H1 (cell line): ENCODE measurements around the gene KPNA6. TPM values are rescaled to one million over a fixed set of nuclear protein-coding genes. Genes with fewer than 3 reads are reported as not detected.

ENCODE experiments used
- CTCF ChIA-PET: fragments of 300-600 bp; sonication (Branson Sonifier 250); formaldehyde crosslinking; loops from one replicate; lab custom pipeline; 2021; ENCODE audit not compliant: partially characterized antibody; lab: Charles Lee
- POLR2A ChIA-PET: fragments of 300-600 bp; sonication (Branson Sonifier 250); formaldehyde crosslinking; loops from one replicate; lab custom pipeline; 2021; ENCODE audit warnings: inconsistent platforms; ENCODE audit not compliant: partially characterized antibody; lab: Charles Lee
- DNase-seq, 2 experiments: peaks; one replicate each; pipeline versions ENCODE4 v3.0.0 to v3.0.0-alpha.2; 2010 to 2022; ENCODE audit warnings: low spot score in 2 of 2, low read depth in 1 of 2, mixed read lengths in 1 of 2
- FAIRE-seq: peaks from 2 replicates; lab custom pipeline; 2011; peaks lifted over from hg19 to GRCh38; lab: Jason Lieb, UNC
- H2AFZ ChIP-seq: 2 replicates; pipeline ENCODE4 v1.8.1; 2012; ENCODE audit warnings: low read length, inconsistent platforms
- H2AK5ac ChIP-seq: 2 replicates; pipeline ENCODE4 v1.6.1; 2013; ENCODE audit warnings: low read depth, low read length
- H2BK120ac ChIP-seq: replicated peaks from 2 replicates; pipeline ENCODE3; 2013; ENCODE audit warnings: low read depth, low read length, inconsistent platforms
- H2BK12ac ChIP-seq: 2 replicates; pipeline ENCODE4 v1.6.1; 2013; ENCODE audit warnings: low read depth, low read length
- H2BK15ac ChIP-seq: 2 replicates; pipeline ENCODE4 v1.6.1; 2013; ENCODE audit warnings: low read length
- H2BK20ac ChIP-seq: 2 replicates; pipeline ENCODE4 v1.6.1; 2013; ENCODE audit warnings: low read length
- H2BK5ac ChIP-seq: 2 replicates; pipeline ENCODE4 v1.6.1; 2013; ENCODE audit warnings: low read depth, low read length
- H3K14ac ChIP-seq: 2 replicates; pipeline ENCODE4 v1.6.1; 2013; ENCODE audit warnings: inconsistent platforms; ENCODE audit not compliant: insufficient read length
- H3K18ac ChIP-seq: 2 replicates; pipeline ENCODE4 v1.6.1; 2013; ENCODE audit warnings: low read length; ENCODE audit errors: extremely low read depth
- H3K23ac ChIP-seq: 2 replicates; pipeline ENCODE4 v1.6.1; 2013; ENCODE audit warnings: inconsistent platforms; ENCODE audit not compliant: insufficient read length
- H3K23me2 ChIP-seq: 2 replicates; pipeline ENCODE4 v1.6.1; 2013; ENCODE audit warnings: low read depth, low read length
- H3K27ac ChIP-seq: 2 replicates; pipeline ENCODE4 v1.6.1; 2011; ENCODE audit warnings: low read depth, low read length, inconsistent platforms
- H3K27me3 ChIP-seq, 4 experiments: replicated peaks in 1 of 4; 1 replicate in 1 of 4; 2 replicates in 3 of 4; pipeline versions ENCODE4 v1.6.1 to v1.8.1; 2011 to 2013; ENCODE audit warnings: low read length in 3 of 4, mild to moderate bottlenecking in 3 of 4, inconsistent platforms in 2 of 4, mixed read lengths in 2 of 4, moderate library complexity in 1 of 4; ENCODE audit not compliant: control insufficient read depth in 3 of 4, insufficient read depth in 3 of 4; ENCODE audit errors: extremely low read depth in 1 of 4
- H3K36me3 ChIP-seq, 4 experiments: 2 replicates each; pipeline versions ENCODE4 v1.6.1 to v1.8.1; 2011 to 2013; ENCODE audit warnings: mild to moderate bottlenecking in 4 of 4, low read length in 3 of 4, moderate library complexity in 2 of 4, control low read depth in 1 of 4, inconsistent platforms in 1 of 4; ENCODE audit not compliant: insufficient read depth in 4 of 4, control insufficient read depth in 2 of 4
- H3K4ac ChIP-seq: replicated peaks from 2 replicates; pipeline ENCODE3; 2013; ENCODE audit warnings: low read length, low read depth, mixed read lengths, inconsistent platforms; ENCODE audit not compliant: insufficient read length
- H3K4me1 ChIP-seq, 4 experiments: replicated peaks in 1 of 4; 1 replicate in 1 of 4; 2 replicates in 3 of 4; pipeline versions ENCODE4 v1.6.1 to v1.8.1; 2011 to 2013; ENCODE audit warnings: low read length in 3 of 4, inconsistent platforms in 2 of 4, mixed read lengths in 1 of 4; ENCODE audit not compliant: insufficient read depth in 4 of 4, control insufficient read depth in 3 of 4
- H3K4me2 ChIP-seq, 2 experiments: 2 replicates each; pipeline versions ENCODE4 v1.6.1 to v1.8.1; 2011 to 2013; ENCODE audit warnings: low read depth in 2 of 2, low read length in 2 of 2, control low read depth in 1 of 2, inconsistent platforms in 1 of 2, mild to moderate bottlenecking in 1 of 2; ENCODE audit not compliant: insufficient read depth in 1 of 2
- H3K4me3 ChIP-seq, 4 experiments: fragments of 200-600, 300-600 bp in 1 of 4; sonication (generic), shearing (Covaris generic), sonication (Bioruptor Twin) in 1 of 4; 2 replicates each; pipeline versions ENCODE4 v1.5.1 to v1.8.1; 2011 to 2016; ENCODE audit warnings: low read length in 4 of 4, low read depth in 3 of 4, control low read depth in 2 of 4, inconsistent platforms in 2 of 4, mild to moderate bottlenecking in 2 of 4, mixed read lengths in 1 of 4, moderate library complexity in 1 of 4; ENCODE audit not compliant: insufficient read depth in 2 of 4; ENCODE audit errors: extremely low read depth in 1 of 4
- H3K56ac ChIP-seq: replicated peaks from 2 replicates; pipeline ENCODE3; 2013; ENCODE audit warnings: low read depth, mild to moderate bottlenecking, mixed read lengths, low read length, inconsistent platforms; ENCODE audit not compliant: insufficient read length
- H3K79me1 ChIP-seq: 2 replicates; pipeline ENCODE4 v1.6.1; 2013; ENCODE audit warnings: low read depth, low read length, control low read depth
- H3K79me2 ChIP-seq, 2 experiments: 2 replicates each; pipeline versions ENCODE4 v1.6.1 to v1.8.1; 2012 to 2013; ENCODE audit warnings: low read length in 2 of 2, mild to moderate bottlenecking in 2 of 2, inconsistent platforms in 1 of 2; ENCODE audit not compliant: insufficient read depth in 2 of 2, control insufficient read depth in 1 of 2
- H3K9ac ChIP-seq, 4 experiments: replicated peaks in 1 of 4; 1 replicate in 1 of 4; 2 replicates in 3 of 4; pipeline versions ENCODE4 v1.6.1 to v1.8.1; 2011 to 2013; ENCODE audit warnings: low read depth in 3 of 4, low read length in 3 of 4, control low read depth in 2 of 4, mild to moderate bottlenecking in 2 of 4, moderate library complexity in 2 of 4, inconsistent platforms in 1 of 4; ENCODE audit errors: extremely low read depth in 1 of 4
- H3K9me3 ChIP-seq, 2 experiments: 2 replicates each; pipeline versions ENCODE4 v1.6.1 to v1.8.1; 2012 to 2013; ENCODE audit warnings: mild to moderate bottlenecking in 2 of 2, moderate library complexity in 2 of 2, control low read depth in 1 of 2, inconsistent platforms in 1 of 2, low read depth in 1 of 2, low read length in 1 of 2, mixed read lengths in 1 of 2; ENCODE audit not compliant: insufficient read depth in 2 of 2
- H4K20me1 ChIP-seq, 2 experiments: replicated peaks in 1 of 2; 2 replicates each; pipeline versions ENCODE3 to v1.8.1; 2011 to 2013; ENCODE audit warnings: inconsistent platforms in 2 of 2, low read length in 2 of 2, mild to moderate bottlenecking in 1 of 2; ENCODE audit not compliant: insufficient read depth in 2 of 2, control insufficient read depth in 1 of 2
- H4K5ac ChIP-seq: 2 replicates; pipeline ENCODE4 v1.6.1; 2013; ENCODE audit warnings: low read length, low read depth, mixed read lengths, inconsistent platforms; ENCODE audit not compliant: insufficient read length
- H4K8ac ChIP-seq: 2 replicates; pipeline ENCODE4 v1.8.0; 2013; ENCODE audit warnings: mild to moderate bottlenecking, moderate library complexity, low read length, inconsistent platforms; ENCODE audit not compliant: insufficient read depth; ENCODE audit errors: extremely low read depth
- H4K91ac ChIP-seq: replicated peaks from 2 replicates; pipeline ENCODE3; 2013; ENCODE audit warnings: low read length, mixed read lengths, inconsistent platforms; ENCODE audit not compliant: insufficient read length
- BACH1 ChIP-seq: IDR thresholded peaks from 2 replicates; pipeline ENCODE4 v1.6.1; 2012; ENCODE audit warnings: low read length, improper control_type of control experiment
- CBX5 ChIP-seq: fragments of 300-800, 300-1000 bp; sonication (generic); IDR thresholded peaks from 2 replicates; pipeline ENCODE4 v1.7.1; 2016; ENCODE audit warnings: antibody characterized with exemption, low read length, low read depth
- CEBPB ChIP-seq: IDR thresholded peaks from 2 replicates; pipeline ENCODE4 v1.6.1; 2012; ENCODE audit warnings: low read depth, low read length
- CREB1 ChIP-seq: IDR thresholded peaks from 2 replicates; pipeline ENCODE4 v1.6.1; 2012; ENCODE audit warnings: inconsistent platforms
- EGR1 ChIP-seq: IDR thresholded peaks from 2 replicates; pipeline ENCODE4 v1.6.1; 2011; ENCODE audit warnings: low read depth, low read length, borderline replicate concordance
- HDAC2 ChIP-seq, 2 experiments: fragments of 300-600 bp in 1 of 2; sonication (generic) in 1 of 2; IDR thresholded peaks; 2 replicates each; pipeline ENCODE4 v1.6.1; 2011 to 2012; ENCODE audit warnings: low read depth in 2 of 2, low read length in 2 of 2, mild to moderate bottlenecking in 2 of 2, moderate library complexity in 2 of 2, borderline replicate concordance in 1 of 2, inconsistent platforms in 1 of 2
- NRF1 ChIP-seq: IDR thresholded peaks from 2 replicates; pipeline ENCODE4 v1.6.1; 2011; ENCODE audit warnings: mild to moderate bottlenecking, low read depth, low read length, improper control_type of control experiment
- POLR2A ChIP-seq, 2 experiments: IDR thresholded peaks; 1 replicate in 1 of 2; 2 replicates in 1 of 2; pipeline ENCODE4 v1.6.1; 2011; ENCODE audit warnings: low read depth in 2 of 2, low read length in 2 of 2, mild to moderate bottlenecking in 2 of 2; ENCODE audit errors: control extremely low read depth in 1 of 2
- SAP30 ChIP-seq: fragments of 300-600 bp; sonication (generic); IDR thresholded peaks from 2 replicates; pipeline ENCODE4 v1.7.1; 2012; ENCODE audit warnings: low read length, moderate library complexity, mild to moderate bottlenecking, inconsistent platforms; ENCODE audit not compliant: insufficient read depth, insufficient replicate concordance
- YY1 ChIP-seq: IDR thresholded peaks from 2 replicates; pipeline ENCODE4 v1.6.1; 2011; ENCODE audit warnings: low read depth, mild to moderate bottlenecking, low read length
- WGBS, 2 experiments: shearing (Covaris generic) in 1 of 2; methylation state at CpG; one replicate each; pipeline versions ENCODE4 v1.1.6 to v1.1.7; 2013 to 2015; ENCODE audit warnings: low lambda C conversion rate in 2 of 2, mixed read lengths in 2 of 2, inconsistent platforms in 1 of 2, low coverage in 1 of 2, missing lambda C conversion rate in 1 of 2; ENCODE audit not compliant: insufficient replicate concordance in 2 of 2, insufficient coverage in 1 of 2, insufficient read length in 1 of 2; ENCODE audit errors: extremely low coverage in 1 of 2, missing lambda C conversion rate in 1 of 2; 5-methylcytosine and 5-hydroxymethylcytosine counted together
- polyA plus RNA-seq, 7 experiments: library from polyadenylated mRNA; depleted of rRNA in 3 of 7; stranded (reverse) in 5 of 7; unstranded in 2 of 7; fragments of >200 nt in 5 of 7; fragments of 200-250 nt in 2 of 7; gene quantifications; 1 replicate in 5 of 7; 2 replicates in 1 of 7; 4 replicates in 1 of 7; pipeline versions ENCODE4 v1.2.1 to v1.2.3, GENCODE V29; 2011 to 2013; ENCODE audit warnings: missing spikeins in 2 of 7, mixed read lengths in 2 of 7
- total RNA-seq: library from RNA; stranded (reverse); fragmentation: NEBNext Ultra II Directional; extraction: Animal tissue kit (Norgen Biotek cat#: 25700); gene quantifications from 2 replicates; pipeline ENCODE4 v1.2.1, GENCODE V29; 2021

KPNA6 gene
- total and polyA plus RNA-seq, 2 of the 8 experiments (the other 6 are each of a cell fraction or from before 2014, with no cell fraction given): 24.2 to 120 TPM

DNA sequence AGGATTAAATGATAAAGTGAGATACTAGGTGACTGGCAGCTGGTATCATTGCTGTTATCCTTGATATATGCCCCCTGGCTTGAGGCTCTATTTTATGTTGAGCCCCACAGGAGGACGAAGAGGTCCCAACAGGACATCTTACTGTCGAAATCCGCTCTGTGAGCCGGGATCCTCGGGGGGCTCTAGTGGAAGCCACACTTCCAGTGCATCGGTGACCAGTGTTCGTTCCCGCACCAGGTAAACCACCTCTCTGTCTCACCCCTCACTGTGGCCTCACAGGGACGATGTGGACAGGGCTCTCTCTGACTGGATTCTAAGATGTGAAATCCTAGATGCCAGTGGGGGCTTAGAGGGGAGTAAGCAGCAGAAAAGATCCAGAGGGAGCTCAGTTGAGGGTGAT, 33.0 kb upstream of the KPNA6 start:
- H3K79me1 ChIP-seq: peaks cover 4% of the 10 kb centered on the region; the same call in 1 of the 2 replicates

More for the DNA sequence above, 33.0 kb upstream of the KPNA6 start:
- H3K79me2 ChIP-seq: peaks cover 7 to 13% of the 10 kb centered on the region in 2 experiments
- peaks cover 9% of the 10 kb centered on the region; the same call in 1 of the 2 replicates for H3K23me2 ChIP-seq
- no peak for TF ChIP-seq NRF1
- no peak for TF ChIP-seq CBX5
- no peak for TF ChIP-seq HDAC2 (IDR thresholded peaks at IDR 0.05; ENCODE audit: borderline replicate concordance in 1 of 2, low read depth in 2 of 2, low read length in 2 of 2)
- TF ChIP-seq CREB1: no peak
- TF ChIP-seq YY1: no peak
- TF ChIP-seq CEBPB: no peak
- no peak for TF ChIP-seq POLR2A (IDR thresholded peaks at IDR 0.05; ENCODE audit: control extremely low read depth in 1 of 2, low read depth in 2 of 2, low read length in 2 of 2)
- no peak for TF ChIP-seq SAP30
- no peak for TF ChIP-seq BACH1
- TF ChIP-seq EGR1: no peak
- TF ChIP-seq, all 59 proteins: peak for 0
- Histone ChIP-seq H3K23ac (no peak overlapping the region), H3K9me3 (no peaks in the 10 kb centered on the region), H3K4me2 (no peak overlapping the region), H4K20me1 (peaks cover 4 to 7% of the 10 kb centered on the region in 2 experiments), H3K9ac (no peak overlapping the region), H3K18ac (no peak overlapping the region), H3K4me3 (no peak overlapping the region), H3K56ac (no peak overlapping the region), H2BK120ac (no peak overlapping the region), H2BK20ac (no peak overlapping the region), H2BK12ac (no peak overlapping the region), H3K4ac (no peak overlapping the region), H4K5ac (no peak overlapping the region), H2AK5ac (no peak overlapping the region), H3K36me3 (peaks cover 8 to 34% (median 20%) of the 10 kb centered on the region in 4 experiments; a peak in 7 of 8 replicates), H4K91ac (no peak overlapping the region), H3K27me3 (no peaks in the 10 kb centered on the region; a peak in 1 of 7 replicates), H2AFZ (no peak overlapping the region), H4K8ac (no peak overlapping the region), H3K14ac (no peak overlapping the region), H2BK15ac (no peak overlapping the region), H2BK5ac (no peak overlapping the region), H3K27ac (no peak overlapping the region), H3K4me1 (peaks cover 0 to 10% (median 2%) of the 10 kb centered on the region in 4 experiments; a peak in 5 of 7 replicates)
- POLR2A ChIA-PET: interaction anchor here (0.6 to 5.5 kb wide), 6 partner anchors 9 to 94 kb away, joined by 3 to 64 read pairs (median 10); partner anchors contain the start of gene KPNA6
- DNase-seq: no peak
- CTCF ChIA-PET: interaction anchor here (0.6 to 4.9 kb wide), 7 partner anchors 8 to 35 kb away, joined by 3 to 30 read pairs (median 5); partner anchors contain the start of gene KPNA6
- WGBS, 2 experiments: 90% methylated on average over 9 of the region's 9 CpGs; no CpG with 5 or more reads in 1 of the 2 experiments
- no peak for FAIRE-seq
